ENCODE data around the gene SDK1.

SDK1 gene

GRCh38 chr7:3683546-3684539 lies 382.8 kb downstream of the SDK1 start:
- TF ChIP-seq CTCF (IDR thresholded peaks at IDR 0.05; ENCODE audit: low read depth, low read length), result no peak
- Histone ChIP-seq H3K9me3 (no peaks in the 10 kb centered on the region; the same call in 1 of the 2 replicates), H3K4me3 (ENCODE audit: low read depth, low read length) (no peak overlapping the region), H3K27me3 (no peaks in the 10 kb centered on the region), H3K36me3 (no peaks in the 10 kb centered on the region), H3K4me1 (no peaks in the 10 kb centered on the region)
- no peak for DNase-seq

DNA sequence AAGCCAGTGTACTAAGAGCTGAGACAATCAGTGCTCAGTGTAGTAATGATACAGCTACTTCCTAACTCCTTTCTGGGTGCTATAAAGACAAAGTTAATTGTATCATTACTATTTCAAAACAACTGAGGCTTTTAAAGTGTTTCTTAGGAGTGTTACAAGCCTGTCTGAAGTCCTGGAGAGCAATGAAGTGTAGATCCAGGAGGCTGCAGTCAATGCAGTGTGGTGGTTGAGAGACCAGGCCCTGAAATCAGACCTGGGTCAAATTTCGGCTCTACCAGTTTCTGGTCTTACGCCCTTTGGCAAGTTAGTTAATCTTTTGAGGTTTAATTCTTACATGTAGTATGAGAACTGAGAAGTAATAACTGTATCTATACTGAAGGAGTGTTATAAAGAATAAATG lies 387.0 kb downstream of the SDK1 start:
- no peak for DNase-seq
- Histone ChIP-seq H3K9me3 (no peaks in the 10 kb centered on the region; the same call in 1 of the 2 replicates), H3K27me3 (no peaks in the 10 kb centered on the region), H3K4me1 (no peaks in the 10 kb centered on the region), H3K4me3 (ENCODE audit: low read depth, low read length) (no peak overlapping the region), H3K36me3 (no peaks in the 10 kb centered on the region)
- no peak for TF ChIP-seq CTCF (IDR thresholded peaks at IDR 0.05; ENCODE audit: low read depth, low read length)

DNA sequence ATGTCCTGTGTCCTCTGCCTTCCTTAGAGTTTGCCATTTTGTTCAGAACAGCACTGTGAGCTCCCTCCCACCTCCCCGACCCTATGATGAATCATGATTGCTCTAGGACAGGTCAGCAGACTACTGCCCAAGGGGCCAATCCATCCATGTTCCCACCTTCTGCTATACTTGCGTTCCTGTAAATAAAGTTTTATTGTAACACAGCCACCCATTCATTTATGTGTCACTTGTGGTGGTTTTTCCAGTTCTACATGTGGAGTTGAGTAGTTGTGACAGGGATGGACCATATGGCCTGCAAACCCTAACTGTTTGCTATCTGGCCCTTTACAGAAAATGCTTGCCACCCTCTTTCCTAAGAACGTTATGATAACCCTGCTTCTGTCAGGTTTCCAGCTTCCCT lies 387.8 kb downstream of the SDK1 start:
- no peak overlapping the region for H3K4me3 ChIP-seq (ENCODE audit: low read depth, low read length)
- no peaks in the 10 kb centered on the region for H3K36me3 ChIP-seq
- no peak for DNase-seq
- TF ChIP-seq CTCF (IDR thresholded peaks at IDR 0.05; ENCODE audit: low read depth, low read length), result no peak
- no peaks in the 10 kb centered on the region for H3K27me3 ChIP-seq
- no peaks in the 10 kb centered on the region for H3K9me3 ChIP-seq
- H3K4me1 ChIP-seq, result no peaks in the 10 kb centered on the region

DNA sequence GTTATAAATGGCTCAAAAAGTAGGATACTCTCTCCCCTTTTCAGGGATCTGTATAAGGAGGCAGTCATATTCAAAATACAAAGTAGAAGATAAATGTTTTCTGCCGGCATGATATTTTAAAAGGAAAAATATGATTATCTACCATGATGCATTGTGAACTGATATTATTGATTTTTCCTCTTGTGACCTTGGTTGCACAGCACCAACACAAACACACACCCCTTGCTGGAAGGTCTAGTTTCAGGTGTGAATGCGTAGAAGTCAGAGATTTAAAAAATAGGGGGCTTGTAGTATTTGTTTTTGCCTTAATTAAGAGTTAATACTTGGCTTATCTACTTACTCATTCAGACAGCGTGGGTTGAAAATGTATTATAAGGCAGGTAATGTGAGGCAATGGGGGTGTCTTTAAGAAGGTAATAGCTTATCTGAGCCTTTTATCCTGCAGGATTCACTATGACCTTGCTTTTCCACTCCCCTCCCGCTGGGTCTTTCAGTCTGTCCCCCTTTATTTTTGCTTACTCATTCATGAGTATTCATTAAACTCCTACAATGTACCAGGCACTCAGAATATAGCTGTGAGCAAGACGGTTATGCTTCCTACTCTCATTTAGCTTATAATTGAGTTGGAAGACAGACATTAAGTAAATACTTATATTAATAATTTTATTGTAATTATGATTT lies 390.6 kb downstream of the SDK1 start:
- no peaks in the 10 kb centered on the region for H3K9me3 ChIP-seq
- no peak for DNase-seq
- TF ChIP-seq CTCF (IDR thresholded peaks at IDR 0.05; ENCODE audit: low read depth, low read length), result no peak
- no peaks in the 10 kb centered on the region for H3K27me3 ChIP-seq
- no peak overlapping the region for H3K4me3 ChIP-seq (ENCODE audit: low read depth, low read length)
- H3K36me3 ChIP-seq, result no peaks in the 10 kb centered on the region
- H3K4me1 ChIP-seq, result no peaks in the 10 kb centered on the region

DNA sequence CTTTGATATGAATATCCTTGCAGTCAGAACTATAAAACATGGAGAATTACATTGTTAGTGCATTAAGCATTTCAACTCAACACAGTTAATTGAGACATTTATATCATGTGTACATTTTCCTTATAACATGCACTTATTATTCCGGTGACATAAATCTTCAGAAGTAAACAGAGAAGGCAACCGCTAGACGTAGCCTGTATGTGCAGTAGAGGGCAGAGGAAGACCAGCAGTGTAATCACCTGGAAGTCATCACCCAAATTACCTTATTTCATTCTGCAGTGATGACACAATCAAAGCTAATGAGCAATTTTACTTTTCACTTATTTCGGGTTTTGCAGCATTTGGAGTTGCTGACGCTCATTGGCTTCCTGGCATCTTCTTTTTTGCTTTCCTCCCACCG lies 394.6 kb downstream of the SDK1 start:
- no peak overlapping the region for H3K4me3 ChIP-seq (ENCODE audit: low read depth, low read length)
- no peaks in the 10 kb centered on the region for H3K27me3 ChIP-seq
- H3K36me3 ChIP-seq, result no peaks in the 10 kb centered on the region
- DNase-seq, result no peak
- H3K4me1 ChIP-seq, result no peaks in the 10 kb centered on the region
- no peak for TF ChIP-seq CTCF (IDR thresholded peaks at IDR 0.05; ENCODE audit: low read depth, low read length)
- no peaks in the 10 kb centered on the region for H3K9me3 ChIP-seq

DNA sequence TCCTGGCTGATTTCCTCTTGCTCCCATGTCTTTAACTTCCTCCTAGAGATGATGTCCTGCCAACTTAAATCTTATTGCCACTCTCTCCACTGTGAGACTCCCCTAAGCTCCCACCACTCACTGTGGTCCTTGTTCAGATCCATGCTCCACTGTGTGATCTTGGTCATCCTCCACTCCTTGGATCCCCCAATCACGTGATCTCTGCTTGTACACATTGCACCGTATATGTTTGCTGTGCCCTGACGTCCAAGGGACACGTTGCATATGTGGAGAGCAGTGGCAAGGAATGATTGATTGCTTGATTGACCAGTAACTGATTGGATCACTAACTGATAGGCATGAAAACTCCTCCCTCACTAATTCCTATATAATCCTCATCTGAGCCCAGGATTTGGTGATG lies 395.1 kb downstream of the SDK1 start:
- Histone ChIP-seq H3K4me3 (ENCODE audit: low read depth, low read length) (no peak overlapping the region), H3K9me3 (no peaks in the 10 kb centered on the region), H3K27me3 (no peaks in the 10 kb centered on the region), H3K36me3 (no peaks in the 10 kb centered on the region), H3K4me1 (no peaks in the 10 kb centered on the region)
- no peak for TF ChIP-seq CTCF (IDR thresholded peaks at IDR 0.05; ENCODE audit: low read depth, low read length)
- no peak for DNase-seq
